Neural crest cell (in vitro differentiated cells): ENCODE results near the gene ZNF710. TPM values are rescaled to one million over a fixed set of nuclear protein-coding genes. Genes with fewer than 3 reads are reported as not detected.

Source experiments
- DNase-seq: peaks from one replicate; pipeline ENCODE4 v3.0.0; 2021; ENCODE audit warnings: low read depth, mixed read lengths, low spot score
- H3K27ac Mint-ChIP-seq: one replicate; pipeline ENCODE4 v1.8.0; 2021; ENCODE audit warnings: mild to moderate bottlenecking, mixed read lengths; ENCODE audit not compliant: unreplicated experiment
- H3K27me3 Mint-ChIP-seq: 2 replicates; pipeline ENCODE4 v1.8.0; 2021; ENCODE audit warnings: low read depth, mild to moderate bottlenecking, mixed read lengths
- H3K36me3 Mint-ChIP-seq: 2 replicates; pipeline ENCODE4 v1.8.0; 2021; ENCODE audit warnings: low read depth, mild to moderate bottlenecking, mixed read lengths
- H3K4me1 Mint-ChIP-seq: 2 replicates; pipeline ENCODE4 v1.8.0; 2021; ENCODE audit warnings: mixed read lengths
- H3K4me3 Mint-ChIP-seq: one replicate; pipeline ENCODE4 v1.8.0; 2021; ENCODE audit warnings: mild to moderate bottlenecking, mixed read lengths
- H3K9me3 Mint-ChIP-seq: 2 replicates; pipeline ENCODE4 v1.8.0; 2021; ENCODE audit warnings: mixed read lengths
- total RNA-seq: library from RNA; stranded (reverse); gene quantifications from 2 replicates; pipeline ENCODE4 v1.2.1, GENCODE V29; 2021
- TF ChIP-seq, protein P1 (sequence below): fragments of 200-600 bp; sonication (generic); conservative IDR thresholded peaks from 2 replicates; pipeline ENCODE4 v1.5.0; 2021; ENCODE audit warnings: antibody characterized with exemption, mild to moderate bottlenecking

ZNF710 gene
- total RNA-seq, 1 donor from 2014 or later, result 64.4 TPM

DNA sequence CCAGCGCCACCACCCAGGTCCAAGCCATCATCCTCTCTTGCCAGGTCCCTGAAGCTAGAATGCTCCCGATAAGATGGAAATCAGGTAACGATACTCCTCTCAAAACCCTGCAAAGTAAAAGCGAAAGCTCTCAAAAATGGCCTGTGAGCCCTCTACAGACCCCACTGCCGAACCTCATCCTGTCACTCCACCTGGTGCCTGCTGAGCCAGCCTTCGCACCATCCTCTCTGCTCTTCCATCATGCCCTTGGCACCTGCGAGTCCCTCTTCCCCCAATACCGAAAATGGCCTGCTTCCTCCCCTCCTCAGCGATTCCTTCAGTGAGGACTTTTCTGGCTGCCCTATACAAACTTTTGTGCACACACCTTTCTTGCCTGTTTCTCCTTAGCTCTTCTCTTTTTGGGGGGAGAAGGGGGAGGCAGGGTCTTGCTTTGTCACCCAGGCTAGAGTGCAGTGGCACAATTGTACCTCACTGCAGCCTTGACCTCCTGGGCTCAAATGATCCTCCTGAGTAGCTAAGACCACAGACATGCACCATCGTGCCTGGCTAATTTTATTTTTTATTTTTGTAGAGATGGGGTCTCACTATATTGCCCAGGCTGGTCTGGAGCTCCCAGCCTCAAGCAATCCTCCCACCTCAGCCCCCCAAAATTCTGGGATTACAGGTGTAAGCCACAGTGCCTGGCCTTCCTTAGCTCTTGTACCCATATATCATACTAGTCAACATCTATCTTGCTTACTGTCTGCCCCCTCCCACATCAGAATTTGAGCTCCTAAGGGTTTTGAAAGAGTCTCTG, 98.1 kb downstream of the ZNF710 start:
- Mint-ChIP-seq H3K36me3 (peaks cover 4% of the 10 kb centered on the region), H3K4me1 (peaks cover 56% of the 10 kb centered on the region), H3K27ac (no peak overlapping the region), H3K9me3 (no peaks in the 10 kb centered on the region), H3K4me3 (peak overlapping the region; percentile 93), H3K27me3 (peaks cover 4% of the 10 kb centered on the region)
- no peak for DNase-seq
- TF ChIP-seq, protein P1, sequence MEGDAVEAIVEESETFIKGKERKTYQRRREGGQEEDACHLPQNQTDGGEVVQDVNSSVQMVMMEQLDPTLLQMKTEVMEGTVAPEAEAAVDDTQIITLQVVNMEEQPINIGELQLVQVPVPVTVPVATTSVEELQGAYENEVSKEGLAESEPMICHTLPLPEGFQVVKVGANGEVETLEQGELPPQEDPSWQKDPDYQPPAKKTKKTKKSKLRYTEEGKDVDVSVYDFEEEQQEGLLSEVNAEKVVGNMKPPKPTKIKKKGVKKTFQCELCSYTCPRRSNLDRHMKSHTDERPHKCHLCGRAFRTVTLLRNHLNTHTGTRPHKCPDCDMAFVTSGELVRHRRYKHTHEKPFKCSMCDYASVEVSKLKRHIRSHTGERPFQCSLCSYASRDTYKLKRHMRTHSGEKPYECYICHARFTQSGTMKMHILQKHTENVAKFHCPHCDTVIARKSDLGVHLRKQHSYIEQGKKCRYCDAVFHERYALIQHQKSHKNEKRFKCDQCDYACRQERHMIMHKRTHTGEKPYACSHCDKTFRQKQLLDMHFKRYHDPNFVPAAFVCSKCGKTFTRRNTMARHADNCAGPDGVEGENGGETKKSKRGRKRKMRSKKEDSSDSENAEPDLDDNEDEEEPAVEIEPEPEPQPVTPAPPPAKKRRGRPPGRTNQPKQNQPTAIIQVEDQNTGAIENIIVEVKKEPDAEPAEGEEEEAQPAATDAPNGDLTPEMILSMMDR, result no peak

DNA sequence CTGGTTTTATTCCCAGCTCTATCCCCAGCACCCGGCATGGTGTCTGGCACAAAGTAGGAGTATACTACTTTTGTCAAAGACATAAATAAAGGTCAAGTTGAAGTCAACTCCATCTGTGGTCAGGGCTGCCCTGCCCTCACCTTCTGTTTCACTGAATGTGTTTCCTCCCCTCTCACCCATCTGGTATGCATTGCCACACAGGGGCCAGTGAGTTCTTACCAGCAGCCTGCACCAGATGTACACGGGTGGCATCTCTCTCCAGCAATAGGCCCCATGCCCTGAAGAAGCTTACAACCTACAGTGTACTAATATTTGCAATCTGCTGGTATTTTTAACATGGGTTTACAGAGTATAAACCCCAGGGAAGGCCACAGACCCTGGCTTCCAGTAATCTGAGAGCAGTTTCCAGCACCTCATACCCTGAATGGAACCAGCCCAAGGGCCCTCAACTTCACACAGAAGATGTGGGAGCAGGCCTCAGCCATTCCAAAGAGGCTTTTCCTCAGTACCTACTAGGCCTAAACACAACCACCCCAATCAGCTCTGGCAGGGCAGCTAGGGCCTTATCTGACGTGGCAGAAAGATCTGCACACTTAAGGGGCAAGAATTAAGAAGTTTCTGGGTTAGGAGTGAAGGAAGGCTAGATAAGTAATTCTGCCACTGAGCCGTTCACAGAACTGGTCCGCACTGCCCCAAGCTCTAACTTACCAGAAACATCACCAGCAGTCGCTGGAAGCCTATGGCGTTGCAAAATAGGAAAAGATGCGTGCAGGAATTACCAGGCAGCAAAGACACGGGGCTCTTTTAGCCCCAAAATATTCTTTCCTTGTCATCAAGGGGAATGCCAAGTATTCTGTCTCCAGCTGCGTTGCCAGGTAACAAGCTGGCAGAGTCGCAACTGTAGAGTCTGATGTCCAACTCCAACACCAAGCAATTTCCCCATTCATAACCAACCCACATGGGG, 99.0 kb downstream of the ZNF710 start:
- H3K27me3 Mint-ChIP-seq, result peaks cover 4% of the 10 kb centered on the region
- TF ChIP-seq, protein P1, result no peak
- H3K27ac Mint-ChIP-seq, result no peak overlapping the region
- H3K4me1 Mint-ChIP-seq, result peaks cover 53% of the 10 kb centered on the region
- H3K9me3 Mint-ChIP-seq, result no peaks in the 10 kb centered on the region
- no peak for DNase-seq
- peak overlapping the region; percentile 93 for H3K4me3 Mint-ChIP-seq
- H3K36me3 Mint-ChIP-seq, result peaks cover 4% of the 10 kb centered on the region

DNA sequence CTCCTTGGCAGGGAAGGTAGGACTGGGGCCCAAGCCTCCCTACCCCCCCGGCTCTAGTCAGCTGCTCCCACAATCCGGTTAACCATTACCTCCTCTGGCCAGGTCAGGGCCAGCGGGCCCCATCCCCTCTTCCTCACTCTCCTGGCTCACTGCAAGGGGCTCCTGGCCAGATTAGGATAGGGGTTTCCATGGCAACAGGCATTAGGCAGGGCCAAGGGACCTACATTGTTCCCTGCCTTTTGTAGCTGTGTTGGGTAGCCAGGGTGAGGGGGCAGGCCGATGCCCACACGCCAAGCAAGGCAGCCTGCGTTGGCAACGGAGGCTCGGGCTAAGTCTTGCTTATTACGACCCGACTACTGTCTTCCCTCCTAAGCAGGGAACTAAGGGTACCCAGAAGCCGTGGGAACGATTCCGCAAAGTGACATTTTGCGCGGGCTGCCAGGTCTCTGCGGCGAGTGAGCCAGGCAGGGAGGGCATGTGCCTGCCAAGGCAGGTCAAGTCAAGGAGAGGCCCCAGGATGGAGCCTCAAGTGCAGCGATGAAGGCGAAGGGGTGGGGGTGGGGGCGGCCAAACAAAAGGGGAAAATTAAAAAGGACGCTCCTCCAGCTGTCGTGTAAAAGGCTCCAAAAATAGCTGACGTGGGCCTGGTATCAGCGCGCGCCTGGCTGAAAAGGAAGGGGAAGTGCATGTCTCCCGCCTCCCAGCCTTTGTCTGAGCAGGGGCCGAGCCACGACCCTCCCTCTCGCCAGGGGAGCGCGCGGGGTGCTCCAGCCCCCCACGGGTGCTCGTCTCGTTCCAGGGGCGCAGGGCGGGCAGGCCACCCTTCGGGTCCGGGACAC, 100.2 kb downstream of the ZNF710 start:
- Mint-ChIP-seq H3K4me3 (peak overlapping the region; percentile 93), H3K9me3 (no peaks in the 10 kb centered on the region), H3K4me1 (peaks cover 48% of the 10 kb centered on the region), H3K27me3 (peaks cover 4% of the 10 kb centered on the region), H3K36me3 (peaks cover 4% of the 10 kb centered on the region), H3K27ac (peak overlapping the region; percentile 96)
- peak; percentile 39 for DNase-seq
- TF ChIP-seq, protein P1, result no peak

DNA sequence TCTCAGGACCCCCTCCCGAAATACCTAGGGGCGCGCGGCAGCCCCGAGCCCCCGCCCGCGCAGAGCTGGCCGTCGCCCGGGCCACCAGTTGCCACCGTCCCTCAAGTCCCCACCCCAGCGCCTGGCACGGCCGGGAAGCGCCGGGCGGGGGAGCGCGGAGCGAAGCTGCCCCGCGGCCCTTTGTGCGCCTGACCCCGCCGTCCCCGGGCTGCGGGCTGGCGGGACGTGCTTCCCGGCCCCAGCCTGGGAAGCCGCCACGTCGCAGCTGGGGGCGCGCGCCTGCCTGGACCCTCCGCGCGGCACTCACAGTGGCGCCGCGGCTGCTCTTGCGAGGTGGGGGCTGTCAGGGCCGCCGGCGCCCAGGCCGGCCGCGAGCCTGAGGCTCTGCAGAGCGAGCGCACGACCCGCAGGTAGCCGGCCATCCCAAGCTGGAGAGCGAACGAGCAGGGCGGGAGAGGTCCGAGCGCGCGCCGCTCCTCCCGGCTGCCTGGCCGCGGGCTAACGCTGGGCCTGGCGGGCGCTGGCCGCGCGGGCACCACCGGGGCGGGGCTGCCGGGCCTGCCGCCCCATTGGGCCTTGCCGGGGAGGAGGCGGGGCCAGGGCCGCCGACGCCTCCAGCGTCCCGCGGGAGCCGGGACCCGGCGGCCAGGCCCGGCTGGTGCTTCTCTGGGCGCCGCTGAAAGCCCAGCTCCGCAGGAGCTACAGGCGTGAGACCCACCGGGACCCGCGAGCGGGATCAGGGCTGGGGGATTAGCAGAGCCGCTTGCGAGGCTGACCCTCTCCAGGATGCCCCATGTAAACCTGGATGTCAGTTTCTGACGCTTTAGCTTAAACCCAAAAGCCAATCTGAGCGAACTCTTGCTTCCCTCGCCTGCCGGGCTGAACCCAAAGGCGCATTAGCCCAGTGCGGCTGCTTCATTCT, 101.1 kb downstream of the ZNF710 start, which contains the start of gene IDH2:
IDH2 (minus strand) TSS at position 500 of the 922 bp plus-strand sequence; CDS start at position 422, 78 bp downstream.
- peak; percentile 74 for DNase-seq
- Mint-ChIP-seq H3K27me3 (peaks cover 4% of the 10 kb centered on the region), H3K9me3 (no peaks in the 10 kb centered on the region), H3K4me1 (peaks cover 54% of the 10 kb centered on the region), H3K4me3 (peak within 1 kb of the TSS; percentile 93), H3K36me3 (peaks cover 4% of the 10 kb centered on the region), H3K27ac (peak within 1 kb of the TSS; percentile 96)
- TF ChIP-seq, protein P1, result no peak
